Erythroblast (primary cell): ENCODE results near the gene PARD3.

ENCODE experiments used
- GATA1 ChIP-seq: IDR thresholded peaks from 2 replicates; pipeline ENCODE4 v1.6.1; 2011; ENCODE audit warnings: low read depth, mild to moderate bottlenecking, control low read depth, low read length, moderate library complexity
- POLR2A ChIP-seq: IDR thresholded peaks from 2 replicates; pipeline ENCODE4 v1.6.1; 2011; ENCODE audit warnings: mild to moderate bottlenecking, low read length

DNA sequence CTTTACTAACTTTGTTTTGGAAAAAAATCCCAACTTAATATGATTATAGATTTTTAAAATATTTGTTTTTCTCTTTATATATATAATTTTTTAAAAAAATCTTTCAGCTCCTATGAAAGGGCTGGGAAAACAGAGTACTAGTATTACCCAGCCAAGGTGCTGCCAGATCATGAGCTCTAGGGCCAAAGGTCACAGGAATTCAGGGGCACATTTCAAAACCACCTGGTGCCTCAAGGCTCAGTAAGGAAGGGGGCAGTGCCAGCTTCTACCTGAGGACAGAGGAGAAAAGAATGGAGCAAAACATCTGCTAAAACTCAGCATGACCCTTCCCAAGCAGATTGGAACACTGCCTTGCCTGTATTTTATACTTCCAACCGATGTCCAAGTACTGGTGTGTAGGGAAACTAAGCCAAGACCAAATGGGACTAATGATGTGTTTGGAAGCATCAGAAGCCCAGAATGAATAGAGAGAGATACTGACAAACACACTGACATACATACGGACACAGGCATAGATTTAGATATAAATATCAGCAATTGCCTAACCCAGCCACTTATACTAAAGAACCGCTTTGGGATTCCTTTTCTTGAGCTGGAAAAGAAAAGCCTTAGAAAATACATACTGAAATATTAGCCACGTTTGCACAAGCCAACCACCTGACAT lies 667.3 kb downstream of the PARD3 start:
- no peak for TF ChIP-seq POLR2A
- TF ChIP-seq GATA1 = no peak
